MM.1S (cell line): ENCODE results near the gene UTP4.

Experiments used
- DNase-seq: peaks from one replicate; pipeline ENCODE4 v3.0.0-alpha.2; 2015
- H2AFZ ChIP-seq: fragments of 300-600 bp; sonication (generic); 2 replicates; pipeline ENCODE4 v1.6.0; 2016; ENCODE audit warnings: antibody characterized with exemption, low read length
- H3F3A ChIP-seq: fragments of 300-600 bp; sonication (generic); 2 replicates; pipeline ENCODE4 v1.6.1; 2016; ENCODE audit warnings: mild to moderate bottlenecking, antibody characterized with exemption, low read length, moderate library complexity, mixed read lengths; ENCODE audit not compliant: insufficient read depth
- H3K27ac ChIP-seq: fragments of 300-600 bp; sonication (generic); 2 replicates; pipeline ENCODE4 v1.5.1; 2016; ENCODE audit warnings: mild to moderate bottlenecking, low read length
- H3K27me3 ChIP-seq: fragments of 300-600 bp; sonication (generic); replicated peaks from 2 replicates; pipeline ENCODE4 v1.6.0; 2016; ENCODE audit warnings: low read length; ENCODE audit not compliant: insufficient read depth
- H3K36me3 ChIP-seq: fragments of 300-600 bp; sonication (generic); replicated peaks from 2 replicates; pipeline ENCODE4 v1.6.1; 2016; ENCODE audit warnings: mild to moderate bottlenecking, low read length, mixed read lengths; ENCODE audit not compliant: insufficient read depth
- H3K4me1 ChIP-seq: fragments of 300-600 bp; sonication (generic); 2 replicates; pipeline ENCODE4 v1.6.1; 2016; ENCODE audit warnings: low read length, mixed read lengths
- H3K4me2 ChIP-seq: fragments of 300-600 bp; sonication (generic); 2 replicates; pipeline ENCODE4 v1.6.0; 2016; ENCODE audit warnings: low read depth, low read length
- H3K4me3 ChIP-seq: fragments of 300-600 bp; sonication (generic); 2 replicates; pipeline ENCODE4 v1.5.1; 2016; ENCODE audit warnings: low read length, mixed read lengths
- H3K79me2 ChIP-seq: fragments of 300-600 bp; sonication (generic); 2 replicates; pipeline ENCODE4 v1.6.1; 2016; ENCODE audit warnings: mixed run types, low read length, mixed read lengths
- H3K9ac ChIP-seq: fragments of 300-600 bp; sonication (generic); 2 replicates; pipeline ENCODE4 v1.6.1; 2016; ENCODE audit warnings: low read length, mixed read lengths
- H3K9me2 ChIP-seq: fragments of 300-600 bp; sonication (generic); replicated peaks from 2 replicates; pipeline ENCODE4 v1.6.1; 2016; ENCODE audit warnings: mild to moderate bottlenecking, low read length, mixed read lengths; ENCODE audit not compliant: insufficient read depth
- H3K9me3 ChIP-seq: fragments of 300-600 bp; sonication (generic); replicated peaks from 2 replicates; pipeline ENCODE4 v1.6.1; 2016; ENCODE audit warnings: mild to moderate bottlenecking, low read length, mixed read lengths; ENCODE audit not compliant: insufficient read depth
- H4K20me1 ChIP-seq: fragments of 300-600 bp; sonication (generic); 2 replicates; pipeline ENCODE4 v1.6.1; 2016; ENCODE audit warnings: mild to moderate bottlenecking, low read length, moderate library complexity, mixed read lengths; ENCODE audit not compliant: insufficient read depth
- EZH2 ChIP-seq: fragments of 300-600 bp; sonication (generic); optimal IDR thresholded peaks from 2 replicates; pipeline ENCODE3; 2017; ENCODE audit warnings: low read depth, mild to moderate bottlenecking, antibody characterized with exemption, low read length, mixed read lengths
- EZH2phosphoT487 ChIP-seq: fragments of 300-600 bp; sonication (generic); IDR thresholded peaks from 2 replicates; pipeline ENCODE4 v1.6.1; 2018; ENCODE audit warnings: antibody characterized with exemption, low read length
- TF ChIP-seq, protein P1 (sequence below): fragments of 300-600 bp; sonication (generic); IDR thresholded peaks from 2 replicates; pipeline ENCODE4 v1.5.1; 2016; ENCODE audit warnings: antibody characterized with exemption, low read length, mixed read lengths

UTP4 gene

GRCh38 chr16:69195369-69196029 is 63.0 kb downstream of the UTP4 start:
- H2AFZ ChIP-seq = no peak overlapping the region
- H3K4me3 ChIP-seq = no peak overlapping the region
- no peaks in the 10 kb centered on the region for H3K9me2 ChIP-seq
- H3K4me1 ChIP-seq = peaks cover 3% of the 10 kb centered on the region; the same call in 1 of the 2 replicates
- H3K9ac ChIP-seq = no peak overlapping the region
- H4K20me1 ChIP-seq = no peaks in the 10 kb centered on the region
- peaks cover 56% of the 10 kb centered on the region for H3K79me2 ChIP-seq
- DNase-seq = no peak
- TF ChIP-seq EZH2phosphoT487 (no peak), EZH2 (no peak)
- TF ChIP-seq, protein P1, sequence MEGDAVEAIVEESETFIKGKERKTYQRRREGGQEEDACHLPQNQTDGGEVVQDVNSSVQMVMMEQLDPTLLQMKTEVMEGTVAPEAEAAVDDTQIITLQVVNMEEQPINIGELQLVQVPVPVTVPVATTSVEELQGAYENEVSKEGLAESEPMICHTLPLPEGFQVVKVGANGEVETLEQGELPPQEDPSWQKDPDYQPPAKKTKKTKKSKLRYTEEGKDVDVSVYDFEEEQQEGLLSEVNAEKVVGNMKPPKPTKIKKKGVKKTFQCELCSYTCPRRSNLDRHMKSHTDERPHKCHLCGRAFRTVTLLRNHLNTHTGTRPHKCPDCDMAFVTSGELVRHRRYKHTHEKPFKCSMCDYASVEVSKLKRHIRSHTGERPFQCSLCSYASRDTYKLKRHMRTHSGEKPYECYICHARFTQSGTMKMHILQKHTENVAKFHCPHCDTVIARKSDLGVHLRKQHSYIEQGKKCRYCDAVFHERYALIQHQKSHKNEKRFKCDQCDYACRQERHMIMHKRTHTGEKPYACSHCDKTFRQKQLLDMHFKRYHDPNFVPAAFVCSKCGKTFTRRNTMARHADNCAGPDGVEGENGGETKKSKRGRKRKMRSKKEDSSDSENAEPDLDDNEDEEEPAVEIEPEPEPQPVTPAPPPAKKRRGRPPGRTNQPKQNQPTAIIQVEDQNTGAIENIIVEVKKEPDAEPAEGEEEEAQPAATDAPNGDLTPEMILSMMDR = no peak
- H3F3A ChIP-seq = no peaks in the 10 kb centered on the region
- H3K4me2 ChIP-seq = no peak overlapping the region
- no peaks in the 10 kb centered on the region for H3K36me3 ChIP-seq
- no peak overlapping the region for H3K27ac ChIP-seq
- H3K27me3 ChIP-seq = no peaks in the 10 kb centered on the region
- no peaks in the 10 kb centered on the region for H3K9me3 ChIP-seq

DNA sequence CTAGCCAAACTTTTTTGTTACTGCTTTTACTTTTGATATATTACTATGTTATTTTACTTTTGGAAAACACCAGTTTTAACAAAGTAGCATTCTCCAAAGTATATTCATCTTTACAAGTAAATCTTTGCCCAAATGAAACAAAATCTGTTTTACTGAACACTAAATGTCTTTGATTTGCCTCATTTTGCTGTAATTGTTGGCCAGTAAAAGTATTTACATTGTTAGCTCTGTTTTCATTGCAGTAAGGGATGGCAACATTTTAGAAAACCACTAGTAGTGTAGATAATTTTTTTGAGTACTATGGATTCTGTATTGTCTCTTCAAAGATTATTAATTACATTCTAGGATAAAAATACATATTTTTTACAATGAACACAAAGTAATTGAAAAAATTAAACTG is 65.1 kb downstream of the UTP4 start:
- Histone ChIP-seq H3F3A (no peaks in the 10 kb centered on the region), H3K27me3 (no peaks in the 10 kb centered on the region), H2AFZ (no peak overlapping the region), H3K4me1 (no peaks in the 10 kb centered on the region), H3K79me2 (peaks cover 44% of the 10 kb centered on the region), H3K27ac (no peak overlapping the region), H3K9me2 (no peaks in the 10 kb centered on the region), H4K20me1 (no peaks in the 10 kb centered on the region), H3K4me3 (no peak overlapping the region), H3K9ac (no peak overlapping the region), H3K9me3 (no peaks in the 10 kb centered on the region), H3K4me2 (no peak overlapping the region), H3K36me3 (no peaks in the 10 kb centered on the region)
- TF ChIP-seq EZH2phosphoT487 = no peak
- no peak for TF ChIP-seq EZH2
- TF ChIP-seq, protein P1 = no peak
- DNase-seq = no peak

DNA sequence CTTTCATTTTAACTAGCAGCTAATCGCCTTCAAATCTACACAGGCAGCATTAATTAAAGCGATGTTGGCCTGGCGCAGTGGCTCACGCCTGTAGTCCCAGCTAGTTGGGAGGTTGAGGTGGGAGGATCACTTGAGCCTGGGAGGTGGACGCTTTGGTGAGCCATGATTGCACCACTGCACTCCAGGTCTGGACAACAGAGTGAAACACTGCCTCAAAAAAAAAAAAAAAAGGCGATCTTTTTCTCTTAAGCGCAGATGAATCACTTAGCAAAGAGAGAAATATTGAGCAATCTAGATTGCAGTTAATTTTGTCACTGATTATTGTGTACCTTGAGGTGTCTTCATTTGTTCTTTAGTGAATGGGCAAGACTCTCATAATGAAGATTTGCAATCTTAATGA is 66.9 kb downstream of the UTP4 start:
- DNase-seq = no peak
- Histone ChIP-seq H3K9ac (no peak overlapping the region), H2AFZ (no peak overlapping the region), H3F3A (peaks cover 4% of the 10 kb centered on the region), H3K79me2 (peaks cover 29% of the 10 kb centered on the region), H3K36me3 (no peaks in the 10 kb centered on the region), H4K20me1 (no peaks in the 10 kb centered on the region), H3K4me3 (no peak overlapping the region), H3K9me3 (no peaks in the 10 kb centered on the region), H3K4me2 (no peak overlapping the region), H3K27me3 (no peaks in the 10 kb centered on the region), H3K4me1 (peaks cover 6% of the 10 kb centered on the region), H3K27ac (no peak overlapping the region), H3K9me2 (no peaks in the 10 kb centered on the region)
- TF ChIP-seq EZH2 (no peak), EZH2phosphoT487 (no peak)
- TF ChIP-seq, protein P1 = no peak
